SK-N-SH (cell line): Measurements from ENCODE around the gene DMKN. TPM values are rescaled to one million over a fixed set of nuclear protein-coding genes. Genes with fewer than 3 reads are reported as not detected.

Source experiments
- CTCF ChIA-PET: fragments of 300-600, 350-600 bp; formaldehyde crosslinking; extraction: SDS; loops from one replicate; lab custom pipeline; 2021; lab: Yijun Ruan, JAX
- POLR2A ChIA-PET: fragments of 350-600 bp; sonication (Branson Sonifier 250); formaldehyde crosslinking; extraction: SDS; loops from one replicate; lab custom pipeline; 2020; ENCODE audit warnings: antibody characterized with exemption, inconsistent platforms; lab: Yijun Ruan, JAX
- DNase-seq: peaks from one replicate; pipeline ENCODE4 v3.0.0; 2012
- H2AFZ ChIP-seq: fragments of 200-600 bp; sonication (generic); 2 replicates; pipeline ENCODE4 v1.8.1; 2016; ENCODE audit warnings: antibody characterized with exemption, mild to moderate bottlenecking, low read depth
- H3F3A ChIP-seq: fragments of 200-600 bp; sonication (generic); replicated peaks from 2 replicates; pipeline ENCODE3; 2016; ENCODE audit warnings: antibody characterized with exemption, mild to moderate bottlenecking; ENCODE audit not compliant: insufficient read depth
- H3K27ac ChIP-seq, 2 experiments: fragments of 200-500 bp in 1 of 2; fragments of 200-600 bp in 1 of 2; sonication (Bioruptor generic) in 1 of 2; sonication (generic), shearing (Covaris generic) in 1 of 2; 2 replicates each; pipeline versions ENCODE4 v1.5.1 to v1.6.1; 2014 to 2016; ENCODE audit warnings: low read depth in 2 of 2, inconsistent platforms in 1 of 2, low read length in 1 of 2, mild to moderate bottlenecking in 1 of 2, mixed read lengths in 1 of 2
- H3K27me3 ChIP-seq: fragments of 200-600 bp; sonication (generic), shearing (Covaris generic); 2 replicates; pipeline ENCODE4 v1.6.1; 2016; ENCODE audit warnings: mixed run types; ENCODE audit not compliant: insufficient read depth
- H3K36me3 ChIP-seq, 2 experiments: fragments of 200-500 bp in 1 of 2; fragments of 200-600 bp in 1 of 2; sonication (Bioruptor generic) in 1 of 2; sonication (generic) in 1 of 2; replicated peaks in 1 of 2; 2 replicates each; pipeline versions ENCODE3 to v1.5.1; 2014 to 2016; ENCODE audit warnings: low read length in 1 of 2, mild to moderate bottlenecking in 1 of 2; ENCODE audit not compliant: insufficient read depth in 2 of 2, control insufficient read depth in 1 of 2
- H3K4me1 ChIP-seq, 2 experiments: fragments of 200-500 bp in 1 of 2; fragments of 200-600 bp in 1 of 2; sonication (Bioruptor generic) in 1 of 2; sonication (generic), shearing (Covaris generic) in 1 of 2; 2 replicates each; pipeline versions ENCODE4 v1.5.1 to v1.6.1; 2014 to 2016; ENCODE audit warnings: low read depth in 1 of 2, low read length in 1 of 2, mixed run types in 1 of 2; ENCODE audit not compliant: insufficient read depth in 2 of 2, control insufficient read depth in 1 of 2
- H3K4me2 ChIP-seq: fragments of 200-600 bp; sonication (generic), shearing (Covaris generic); 2 replicates; pipeline ENCODE4 v1.6.1; 2017; ENCODE audit warnings: mixed run types
- H3K4me3 ChIP-seq, 2 experiments: fragments of 200-500 bp in 1 of 2; fragments of 200-600 bp in 1 of 2; sonication (Bioruptor generic) in 1 of 2; sonication (generic), shearing (Covaris generic) in 1 of 2; 2 replicates each; pipeline versions ENCODE4 v1.5.1 to v1.8.1; 2014 to 2016; ENCODE audit warnings: low read depth in 2 of 2, inconsistent platforms in 1 of 2, low read length in 1 of 2, mild to moderate bottlenecking in 1 of 2, mixed read lengths in 1 of 2, moderate library complexity in 1 of 2
- H3K79me2 ChIP-seq: fragments of 200-600 bp; sonication (generic); 2 replicates; pipeline ENCODE4 v1.8.1; 2017; ENCODE audit warnings: mild to moderate bottlenecking; ENCODE audit not compliant: insufficient read depth
- H3K9ac ChIP-seq: fragments of 200-600 bp; sonication (generic); 2 replicates; pipeline ENCODE4 v1.6.1; 2017; ENCODE audit warnings: mixed run types
- H3K9me2 ChIP-seq: fragments of 200-600 bp; sonication (generic); 2 replicates; pipeline ENCODE4 v1.6.1; 2017; ENCODE audit warnings: mixed run types
- H3K9me3 ChIP-seq: fragments of 200-600 bp; sonication (generic); 2 replicates; pipeline ENCODE4 v1.6.1; 2017; ENCODE audit warnings: mixed run types, mild to moderate bottlenecking, moderate library complexity
- H4K20me1 ChIP-seq: fragments of 200-600 bp; sonication (generic); 2 replicates; pipeline ENCODE4 v1.6.1; 2017; ENCODE audit warnings: mild to moderate bottlenecking, mixed run types; ENCODE audit not compliant: insufficient read depth
- FOSL2 ChIP-seq: IDR thresholded peaks from 2 replicates; pipeline ENCODE4 v1.4.0; 2012; ENCODE audit warnings: low read depth, mild to moderate bottlenecking, moderate library complexity, borderline replicate concordance
- FOXJ3 ChIP-seq: sonication (generic); formaldehyde crosslinking; IDR thresholded peaks from 2 replicates; pipeline ENCODE4 v1.5.1; 2020; ENCODE audit warnings: mild to moderate bottlenecking, missing genetic modification reagents
- IRF3 ChIP-seq: fragments of 150-350 bp; IDR thresholded peaks from 2 replicates; pipeline ENCODE4 v1.6.1; 2016; ENCODE audit warnings: mild to moderate bottlenecking, low read depth, low read length
- JUND ChIP-seq: IDR thresholded peaks from 2 replicates; pipeline ENCODE4 v1.4.0; 2012
- MEF2A ChIP-seq: IDR thresholded peaks from 2 replicates; pipeline ENCODE4 v1.4.0; 2012; ENCODE audit warnings: low read depth, borderline replicate concordance
- NFIC ChIP-seq: IDR thresholded peaks from 2 replicates; pipeline ENCODE4 v1.4.0; 2012; ENCODE audit warnings: borderline replicate concordance
- PBX3 ChIP-seq: IDR thresholded peaks from 2 replicates; pipeline ENCODE4; 2012
- POLR2AphosphoS5 ChIP-seq: IDR thresholded peaks from 2 replicates; pipeline ENCODE4 v1.6.1; 2012; ENCODE audit warnings: low read depth, low read length
- RAD21 ChIP-seq: IDR thresholded peaks from 2 replicates; pipeline ENCODE4 v1.6.1; 2012; ENCODE audit warnings: mild to moderate bottlenecking, low read length
- RFX5 ChIP-seq: IDR thresholded peaks from 2 replicates; pipeline ENCODE4 v1.6.1; 2012; ENCODE audit warnings: mild to moderate bottlenecking, improper control_type of control experiment, low read length
- RXRA ChIP-seq: IDR thresholded peaks from 2 replicates; pipeline ENCODE4 v1.4.0; 2012; ENCODE audit warnings: low read depth, mild to moderate bottlenecking, borderline replicate concordance
- SMC3 ChIP-seq: IDR thresholded peaks from 2 replicates; pipeline ENCODE4 v1.6.1; 2012; ENCODE audit warnings: low read depth, low read length, improper control_type of control experiment
- TAF1 ChIP-seq: IDR thresholded peaks from 2 replicates; pipeline ENCODE4 v1.6.1; 2012; ENCODE audit warnings: low read depth, mild to moderate bottlenecking, low read length, moderate library complexity, borderline replicate concordance
- TEAD4 ChIP-seq: IDR thresholded peaks from 2 replicates; pipeline ENCODE4 v1.4.0; 2012; ENCODE audit warnings: mild to moderate bottlenecking, borderline replicate concordance; ENCODE audit not compliant: insufficient read depth
- ZBTB33 ChIP-seq: IDR thresholded peaks from 2 replicates; pipeline ENCODE4 v1.4.0; 2012; ENCODE audit warnings: low read depth, borderline replicate concordance
- WGBS: methylation state at CpG from one replicate; pipeline ENCODE4 v1.1.6; 2017; ENCODE audit warnings: low lambda C conversion rate; 5-methylcytosine and 5-hydroxymethylcytosine counted together
- polyA plus RNA-seq, 3 experiments: library from polyadenylated mRNA; depleted of rRNA; stranded (reverse); fragments of >200 nt; gene quantifications; 2 replicates each; pipeline ENCODE4 v1.2.3, GENCODE V29; 2012

The DMKN gene
- polyA plus RNA-seq, 1 of the 3 experiments (the other 2 are of a cell fraction): not detected

GRCh38 chr19:35551091-35551810 is 37.8 kb upstream of the DMKN start:
- no peak overlapping the region for H3K9ac ChIP-seq
- H4K20me1 ChIP-seq: peaks cover 5% of the 10 kb centered on the region; the same call in 1 of the 2 replicates
- H2AFZ ChIP-seq: no peak overlapping the region
- no peaks in the 10 kb centered on the region for H3F3A ChIP-seq
- TF ChIP-seq POLR2AphosphoS5 (no peak), TEAD4 (no peak), IRF3 (no peak), RFX5 (no peak), SMC3 (no peak), PBX3 (no peak), JUND (no peak), FOXJ3 (CRISPR knock-in tag) (no peak), TAF1 (no peak), NFIC (no peak), ZBTB33 (no peak), RXRA (no peak), MEF2A (no peak), RAD21 (no peak), FOSL2 (no peak)
- WGBS: 91% methylated on average over 21 of the region's 21 CpGs
- no peak overlapping the region for H3K4me2 ChIP-seq
- H3K9me3 ChIP-seq: no peaks in the 10 kb centered on the region
- POLR2A ChIA-PET: no interaction called here
- no peak for DNase-seq
- CTCF ChIA-PET: no interaction called here
- no peak overlapping the region for H3K4me3 ChIP-seq
- H3K9me2 ChIP-seq: no peaks in the 10 kb centered on the region
- H3K4me1 ChIP-seq: peaks cover 4 to 9% of the 10 kb centered on the region in 2 experiments; a peak in 1 of 4 replicates
- no peaks in the 10 kb centered on the region; the same call in 1 of the 2 replicates for H3K27me3 ChIP-seq
- H3K36me3 ChIP-seq: peaks cover 0 to 12% of the 10 kb centered on the region in 2 experiments
- peaks cover 8% of the 10 kb centered on the region for H3K79me2 ChIP-seq
- H3K27ac ChIP-seq: no peak overlapping the region
